Caco-2 (cell line): ENCODE measurements around the gene YLPM1. TPM values are rescaled to one million over a fixed set of nuclear protein-coding genes. Genes with fewer than 3 reads are reported as not detected.

Source experiments
- BruUV-seq: library from RNA; stranded (reverse); fragments of 400-500 nt; replicated peaks from 2 replicates; lab custom pipeline; 2021; lab: Mats Ljungman, UMichigan
- CTCF ChIA-PET: fragments of 300-600 bp; sonication (Branson Sonifier 250); formaldehyde crosslinking; loops from one replicate; lab custom pipeline; 2022; ENCODE audit warnings: antibody characterized with exemption; lab: Charles Lee
- POLR2A ChIA-PET: fragments of 300-600 bp; sonication (Branson Sonifier 250); formaldehyde crosslinking; loops from one replicate; lab custom pipeline; 2022; ENCODE audit warnings: antibody characterized with exemption; lab: Charles Lee
- DNase-seq, 2 experiments: peaks; one replicate each; pipeline versions ENCODE4 v3.0.0 to v3.0.0-alpha.2; 2020 to 2022
- H3K27me3 ChIP-seq: replicated peaks from 2 replicates; pipeline ENCODE4 v1.6.0; 2011; ENCODE audit warnings: low read length; ENCODE audit not compliant: control insufficient read depth, insufficient read depth
- H3K36me3 ChIP-seq: 2 replicates; pipeline ENCODE4 v1.5.1; 2011; ENCODE audit warnings: low read length; ENCODE audit not compliant: control insufficient read depth, insufficient read depth
- H3K4me1 ChIP-seq: fragments of 250-450 bp; sonication (Bioruptor Pico); 2 replicates; pipeline ENCODE4 v1.5.1; 2020; ENCODE audit warnings: mild to moderate bottlenecking
- H3K4me3 ChIP-seq: 2 replicates; pipeline ENCODE4 v1.5.1; 2011; ENCODE audit warnings: low read depth, mild to moderate bottlenecking, control low read depth, low read length
- H3K9me3 ChIP-seq: fragments of 250-450 bp; sonication (Bioruptor Pico); 2 replicates; pipeline ENCODE4 v1.5.1; 2020; ENCODE audit warnings: mild to moderate bottlenecking, moderate library complexity
- H3K27ac Mint-ChIP-seq: one replicate; pipeline ENCODE4 v1.8.0; 2022; ENCODE audit warnings: mixed read lengths; ENCODE audit not compliant: unreplicated experiment
- H3K27me3 Mint-ChIP-seq: one replicate; pipeline ENCODE4 v1.8.0; 2022; ENCODE audit warnings: mixed read lengths; ENCODE audit not compliant: insufficient read depth, unreplicated experiment
- H3K36me3 Mint-ChIP-seq: one replicate; pipeline ENCODE4 v1.8.0; 2022; ENCODE audit warnings: mild to moderate bottlenecking, mixed read lengths; ENCODE audit not compliant: insufficient read depth, unreplicated experiment
- H3K4me1 Mint-ChIP-seq: one replicate; pipeline ENCODE4 v1.8.0; 2022; ENCODE audit warnings: low read depth, mixed read lengths; ENCODE audit not compliant: unreplicated experiment
- H3K4me3 Mint-ChIP-seq: one replicate; pipeline ENCODE4 v1.8.0; 2022; ENCODE audit warnings: mild to moderate bottlenecking, moderate library complexity, mixed read lengths; ENCODE audit not compliant: unreplicated experiment
- H3K9me3 Mint-ChIP-seq: one replicate; pipeline ENCODE4 v1.8.0; 2022; ENCODE audit warnings: mixed read lengths; ENCODE audit not compliant: unreplicated experiment
- CTCF ChIP-seq, 2 experiments: fragments of 200-600 bp in 1 of 2; IDR thresholded peaks; 1 replicate in 1 of 2; 2 replicates in 1 of 2; pipeline versions ENCODE4 v1.5.1 to v1.8.0; 2011 to 2022; ENCODE audit warnings: antibody characterized with exemption in 1 of 2, control low read depth in 1 of 2, inconsistent platforms in 1 of 2, low read depth in 1 of 2, low read length in 1 of 2, mild to moderate bottlenecking in 1 of 2, moderate library complexity in 1 of 2; ENCODE audit not compliant: insufficient read depth in 1 of 2, severe bottlenecking in 1 of 2, unreplicated experiment in 1 of 2
- intact Hi-C: fragments of 100-400 bp; cut with micrococcal nuclease; formaldehyde crosslinking; loops from one replicate; pipeline ENCODE4 v1.10.0; 2022; ENCODE audit not compliant: unreplicated experiment
- total RNA-seq: library from RNA; stranded (reverse); gene quantifications from 2 replicates; pipeline ENCODE4 v1.2.3, GENCODE V29; 2022

YLPM1 gene
- total RNA-seq, 1 experiment from 2014 or later, result 65.0 TPM

- 0 out of 2 replicates have a peak, but pooled peaks cover 4% of the 10 kb centered on the region for H3K4me1 ChIP-seq
- Mint-ChIP-seq H3K36me3 (no peaks in the 10 kb centered on the region), H3K9me3 (no peaks in the 10 kb centered on the region), H3K4me3 (no peak overlapping the region), H3K4me1 (no peaks in the 10 kb centered on the region), H3K27me3 (no peaks in the 10 kb centered on the region), H3K27ac (no peak overlapping the region)
- BruUV-seq, result no TSS peak
- ChIA-PET CTCF (interaction anchor here (0.6 kb wide), 1 partner anchor 23 kb away, joined by 5 read pairs; no protein-coding TSS in a partner anchor), POLR2A (no interaction called here)
- H3K4me3 ChIP-seq, result no peak overlapping the region
- no peak for DNase-seq
- no peaks in the 10 kb centered on the region for H3K9me3 ChIP-seq
- H3K36me3 ChIP-seq, result no peaks in the 10 kb centered on the region
- no peak for TF ChIP-seq CTCF (IDR thresholded peaks at IDR 0.05; ENCODE audit: insufficient read depth in 1 of 2, low read depth in 1 of 2, low read length in 1 of 2, severe bottlenecking in 1 of 2, unreplicated experiment in 1 of 2)
- H3K27me3 ChIP-seq, result no peaks in the 10 kb centered on the region
- intact Hi-C loops, result no loop called here
These were observed 92.8 kb downstream of the YLPM1 start for GRCh38 chr14:74855945-74856344.

- Histone ChIP-seq H3K27me3 (no peaks in the 10 kb centered on the region), H3K4me1 (0 out of 2 replicates have a peak, but pooled peaks cover 4% of the 10 kb centered on the region), H3K4me3 (no peak overlapping the region), H3K36me3 (no peaks in the 10 kb centered on the region), H3K9me3 (no peaks in the 10 kb centered on the region)
- no peak for TF ChIP-seq CTCF (IDR thresholded peaks at IDR 0.05; ENCODE audit: insufficient read depth in 1 of 2, low read depth in 1 of 2, low read length in 1 of 2, severe bottlenecking in 1 of 2, unreplicated experiment in 1 of 2)
- Mint-ChIP-seq H3K27me3 (no peaks in the 10 kb centered on the region), H3K36me3 (no peaks in the 10 kb centered on the region), H3K4me3 (no peak overlapping the region), H3K9me3 (no peaks in the 10 kb centered on the region), H3K4me1 (no peaks in the 10 kb centered on the region), H3K27ac (no peak overlapping the region)
- ChIA-PET CTCF (no interaction called here), POLR2A (no interaction called here)
- intact Hi-C loops, result no loop called here
- no TSS peak for BruUV-seq
- no peak for DNase-seq
These were observed 93.2 kb downstream of the YLPM1 start for GRCh38 chr14:74856366-74856765.

GRCh38 chr14:74858022-74858421, 94.9 kb downstream of the YLPM1 start:
- Histone ChIP-seq H3K4me3 (no peak overlapping the region), H3K27me3 (no peaks in the 10 kb centered on the region), H3K9me3 (no peaks in the 10 kb centered on the region), H3K4me1 (0 out of 2 replicates have a peak, but pooled peaks cover 4% of the 10 kb centered on the region), H3K36me3 (no peaks in the 10 kb centered on the region)
- Mint-ChIP-seq H3K4me1 (no peaks in the 10 kb centered on the region), H3K27ac (no peak overlapping the region), H3K36me3 (no peaks in the 10 kb centered on the region), H3K4me3 (no peak overlapping the region), H3K27me3 (no peaks in the 10 kb centered on the region), H3K9me3 (no peaks in the 10 kb centered on the region)
- intact Hi-C loops, result no loop called here
- no TSS peak for BruUV-seq
- no peak for DNase-seq
- CTCF ChIA-PET, result interaction anchor here (1.0 kb wide), 2 partner anchors 15 to 73 kb away, joined by 3 to 4 read pairs; no protein-coding TSS in a partner anchor
- TF ChIP-seq CTCF (IDR thresholded peaks at IDR 0.05; ENCODE audit: insufficient read depth in 1 of 2, low read depth in 1 of 2, low read length in 1 of 2, severe bottlenecking in 1 of 2, unreplicated experiment in 1 of 2), result no peak
- POLR2A ChIA-PET, result interaction anchor here (0.5 kb wide), 1 partner anchor 194 kb away, joined by 3 read pairs; no protein-coding TSS in a partner anchor
